Progenitor cell of endocrine pancreas (in vitro differentiated cells): ENCODE results near the gene NEGR1. TPM values are rescaled to one million over a fixed set of nuclear protein-coding genes. Genes with fewer than 3 reads are reported as not detected.

Experiments
- DNase-seq: peaks from one replicate; pipeline ENCODE4 v3.0.0; 2021; ENCODE audit warnings: low spot score; ENCODE audit not compliant: unreplicated experiment
- H3K27ac Mint-ChIP-seq: 2 replicates; pipeline ENCODE4 v1.8.0; 2021; ENCODE audit warnings: mild to moderate bottlenecking, moderate library complexity, mixed read lengths
- H3K27me3 Mint-ChIP-seq: 2 replicates; pipeline ENCODE4 v1.8.0; 2021; ENCODE audit warnings: mixed read lengths
- H3K36me3 Mint-ChIP-seq: 2 replicates; pipeline ENCODE4 v1.8.0; 2022; ENCODE audit warnings: mixed read lengths; ENCODE audit not compliant: insufficient read depth
- H3K4me1 Mint-ChIP-seq: 2 replicates; pipeline ENCODE4 v1.8.0; 2021; ENCODE audit warnings: low read depth, mixed read lengths
- H3K4me3 Mint-ChIP-seq: 2 replicates; pipeline ENCODE4 v1.8.0; 2021; ENCODE audit warnings: low read depth, mild to moderate bottlenecking, moderate library complexity, mixed read lengths
- H3K9me3 Mint-ChIP-seq: 2 replicates; pipeline ENCODE4 v1.8.0; 2021; ENCODE audit warnings: low read depth, mixed read lengths
- CTCF ChIP-seq: fragments of 200-600 bp; sonication (generic); IDR thresholded peaks from one replicate; pipeline ENCODE4 v1.5.0; 2021; ENCODE audit warnings: antibody characterized with exemption, mild to moderate bottlenecking; ENCODE audit not compliant: unreplicated experiment
- total RNA-seq: library from RNA; stranded (reverse); gene quantifications from 2 replicates; pipeline ENCODE4 v1.2.1, GENCODE V29; 2021

NEGR1 gene
- total RNA-seq, 1 donor from 2014 or later: 3.1 TPM

GRCh38 chr1:71462247-71462646 is 820.1 kb downstream of the NEGR1 start:
- Mint-ChIP-seq H3K9me3 (no peaks in the 10 kb centered on the region), H3K36me3 (no peaks in the 10 kb centered on the region), H3K27ac (no peak overlapping the region), H3K27me3 (no peaks in the 10 kb centered on the region), H3K4me3 (no peak overlapping the region), H3K4me1 (peaks cover 4% of the 10 kb centered on the region)
- no peak for DNase-seq
- TF ChIP-seq CTCF: no peak

- no peak for TF ChIP-seq CTCF
- no peak for DNase-seq
- no peak overlapping the region for H3K4me3 Mint-ChIP-seq
- no peaks in the 10 kb centered on the region for H3K36me3 Mint-ChIP-seq
- H3K27ac Mint-ChIP-seq: no peak overlapping the region
- H3K27me3 Mint-ChIP-seq: no peaks in the 10 kb centered on the region
- no peaks in the 10 kb centered on the region for H3K9me3 Mint-ChIP-seq
- peaks cover 4% of the 10 kb centered on the region for H3K4me1 Mint-ChIP-seq
These were observed 820.9 kb downstream of the NEGR1 start for GRCh38 chr1:71461416-71461815.

GRCh38 chr1:71448444-71448843 is 833.9 kb downstream of the NEGR1 start:
- H3K9me3 Mint-ChIP-seq: no peaks in the 10 kb centered on the region
- H3K27me3 Mint-ChIP-seq: no peaks in the 10 kb centered on the region
- no peaks in the 10 kb centered on the region for H3K4me1 Mint-ChIP-seq
- TF ChIP-seq CTCF: no peak
- DNase-seq: no peak
- no peak overlapping the region for H3K4me3 Mint-ChIP-seq
- H3K36me3 Mint-ChIP-seq: no peaks in the 10 kb centered on the region
- no peak overlapping the region for H3K27ac Mint-ChIP-seq

- H3K4me3 Mint-ChIP-seq: no peak overlapping the region
- H3K27me3 Mint-ChIP-seq: no peaks in the 10 kb centered on the region
- H3K36me3 Mint-ChIP-seq: no peaks in the 10 kb centered on the region
- no peak for DNase-seq
- no peaks in the 10 kb centered on the region for H3K9me3 Mint-ChIP-seq
- no peaks in the 10 kb centered on the region for H3K4me1 Mint-ChIP-seq
- H3K27ac Mint-ChIP-seq: no peak overlapping the region
- TF ChIP-seq CTCF: no peak
These were observed 843.7 kb downstream of the NEGR1 start for GRCh38 chr1:71438626-71439025.

- Mint-ChIP-seq H3K4me3 (no peak overlapping the region), H3K9me3 (no peaks in the 10 kb centered on the region)
These were observed 846.4 kb downstream of the NEGR1 start for GRCh38 chr1:71435951-71436350.

More at GRCh38 chr1:71435951-71436350, 846.4 kb downstream of the NEGR1 start:
- Mint-ChIP-seq H3K4me1 (no peaks in the 10 kb centered on the region), H3K36me3 (no peaks in the 10 kb centered on the region), H3K27ac (no peak overlapping the region), H3K27me3 (no peaks in the 10 kb centered on the region)
- TF ChIP-seq CTCF: no peak
- no peak for DNase-seq
